HG02623 (cell line): Measurements from ENCODE around the gene TREH.
"Not testable (repeated sequence)": the region's sequence is repeated elsewhere in the genome, so short reads cannot be mapped to it uniquely, and the experiment has no call there.

Source experiments
- ATAC-seq: cut with Tn5 transposase; IDR thresholded peaks from one replicate; pipeline ENCODE4 v1.9.1; 2021; ENCODE audit warnings: moderate library complexity; ENCODE audit not compliant: unreplicated experiment

Gene TREH

GRCh38 chr11:118679483-118679882, at the start of gene TREH:
TREH (minus strand) TSS chr11:118679650; CDS start chr11:118679627, 23 bp downstream.
- ATAC-seq, result no peak

GRCh38 chr11:118728112-118728511, 48.7 kb upstream of the TREH start:
- not testable (repeated sequence) for ATAC-seq

GRCh38 chr11:118727721-118728066, 48.2 kb upstream of the TREH start:
- ATAC-seq, result not testable (repeated sequence)

GRCh38 chr11:118727001-118727720, 47.7 kb upstream of the TREH start:
- ATAC-seq, result not testable (repeated sequence)

GRCh38 chr11:118721478-118722015, 42.1 kb upstream of the TREH start:
- ATAC-seq, result not testable (repeated sequence)

DNA sequence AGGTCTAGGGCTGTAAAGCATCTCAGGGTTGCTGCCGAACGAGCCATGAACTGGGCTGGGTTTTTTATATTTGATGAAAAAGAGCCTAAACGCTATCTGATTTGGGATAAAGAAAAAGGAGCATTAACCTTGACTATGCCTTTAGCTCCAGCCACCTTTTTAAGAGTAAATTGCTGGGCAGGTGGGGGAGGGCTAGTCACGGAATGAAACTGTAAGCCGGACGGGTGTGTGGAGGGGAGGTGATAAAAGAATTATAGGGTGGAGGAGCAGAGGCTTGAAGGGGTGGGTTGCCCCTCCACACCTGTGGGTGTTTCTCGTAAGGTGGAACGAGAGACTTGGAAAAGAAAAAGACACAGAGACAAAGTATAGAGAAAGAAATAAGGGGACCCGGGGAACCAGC, 41.3 kb upstream of the TREH start:
- ATAC-seq, result not testable (repeated sequence)

DNA sequence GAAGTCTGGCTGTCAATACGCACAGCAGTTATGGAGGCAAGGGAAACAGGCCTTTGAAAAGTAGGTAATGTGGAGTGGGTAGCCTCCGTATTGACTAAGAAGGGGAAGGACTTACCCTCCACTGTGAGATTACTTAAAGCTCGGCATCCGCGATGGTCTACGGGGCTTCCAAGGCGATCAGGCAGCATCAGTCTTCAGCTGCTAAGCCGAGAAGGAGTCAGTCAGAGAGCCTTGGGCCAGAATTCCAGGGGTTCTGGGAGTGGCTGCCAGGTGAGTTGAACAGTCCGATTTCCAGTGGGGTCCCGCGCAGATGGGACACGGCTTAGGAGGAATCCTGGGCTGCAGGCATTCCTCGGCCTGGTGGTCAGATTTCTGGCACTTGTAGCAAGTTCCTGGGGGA, 40.6 kb upstream of the TREH start:
- not testable (repeated sequence) for ATAC-seq

GRCh38 chr11:118718562-118718961, 39.1 kb upstream of the TREH start:
- not testable (repeated sequence) for ATAC-seq

DNA sequence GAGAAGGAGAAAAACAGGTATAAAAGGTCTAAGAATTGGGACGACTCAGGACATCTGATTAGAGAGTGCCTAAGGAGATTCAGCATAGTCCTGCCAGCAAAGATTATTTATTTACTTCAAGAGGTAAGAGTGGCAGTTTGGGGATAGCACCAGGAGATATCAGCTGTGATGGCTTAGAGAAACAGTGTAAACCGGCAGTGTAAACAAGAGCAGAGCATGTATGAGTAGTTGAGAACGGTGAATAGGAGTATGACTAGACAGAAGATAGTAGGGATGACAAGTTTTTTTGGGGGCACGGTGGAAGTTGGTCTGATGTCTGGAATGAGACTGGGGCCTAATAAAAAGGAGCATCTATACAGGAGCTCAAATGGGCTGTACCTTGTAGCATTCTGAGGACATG, 38.3 kb upstream of the TREH start:
- ATAC-seq, result not testable (repeated sequence)

GRCh38 chr11:118717221-118717620, 37.8 kb upstream of the TREH start:
- not testable (repeated sequence) for ATAC-seq

DNA sequence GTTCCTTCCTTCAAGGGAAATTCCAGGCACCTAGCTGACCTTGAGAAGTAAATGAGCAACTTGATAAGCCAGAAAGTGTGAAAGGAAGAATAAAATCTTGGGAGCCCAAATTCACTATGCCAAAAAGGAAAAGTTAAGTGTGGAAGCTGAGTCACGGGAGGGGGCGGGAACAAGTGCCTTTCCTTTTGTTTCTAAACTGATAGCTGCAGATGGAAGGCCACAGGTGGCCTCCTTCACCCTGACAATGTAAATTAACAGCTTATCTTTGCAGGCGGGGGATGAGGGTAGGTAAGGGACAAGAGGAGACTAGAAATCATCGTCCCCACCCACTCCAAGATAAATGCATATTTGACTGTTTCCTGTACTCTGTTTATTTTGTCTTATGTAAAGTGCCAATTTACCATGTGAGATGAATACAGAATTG, 36.4 kb upstream of the TREH start:
- ATAC-seq, result no peak

GRCh38 chr11:118715245-118715831, 35.9 kb upstream of the TREH start:
- no peak for ATAC-seq

DNA sequence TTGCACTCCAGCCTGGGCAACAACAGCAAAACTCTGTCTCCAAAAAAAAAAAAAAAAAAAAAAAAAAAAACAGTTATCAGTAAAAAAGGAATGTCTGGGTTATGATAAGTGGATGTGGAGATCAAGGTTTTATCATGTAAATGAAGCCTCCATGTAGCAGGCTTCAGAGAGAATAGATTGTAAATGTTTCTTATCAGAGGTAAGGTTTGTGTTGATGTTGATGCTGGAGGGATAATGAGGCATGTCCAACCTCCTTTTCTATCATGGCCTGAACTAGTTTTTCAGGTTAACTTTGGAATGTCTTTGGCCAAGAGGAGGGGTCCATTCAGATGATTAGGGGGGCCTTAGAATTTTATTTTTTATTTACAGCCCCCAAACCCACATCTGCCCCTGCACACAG, 35.4 kb upstream of the TREH start:
- ATAC-seq, result no peak

DNA sequence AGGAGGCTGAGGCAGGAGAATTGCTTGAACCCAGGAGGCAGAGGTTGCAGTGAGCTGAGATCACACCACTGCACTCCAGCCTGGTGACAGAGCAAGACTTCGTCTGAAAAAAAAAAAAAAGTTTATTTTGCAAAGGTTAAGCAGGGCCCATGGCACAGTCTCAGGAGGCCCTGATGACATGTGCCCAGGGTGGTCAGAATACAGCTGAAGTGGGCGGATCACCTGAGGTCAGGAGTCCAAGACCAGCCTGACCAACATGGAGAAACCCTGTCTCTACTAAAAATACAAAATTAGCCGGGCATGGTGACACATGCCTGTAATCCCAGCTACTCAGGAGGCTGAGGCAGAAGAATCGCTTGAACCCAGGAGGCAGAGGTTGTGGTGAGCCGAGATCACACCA, 35.0 kb upstream of the TREH start:
- ATAC-seq, result not testable (repeated sequence)

GRCh38 chr11:118708296-118708695, 28.8 kb upstream of the TREH start:
- no peak for ATAC-seq

DNA sequence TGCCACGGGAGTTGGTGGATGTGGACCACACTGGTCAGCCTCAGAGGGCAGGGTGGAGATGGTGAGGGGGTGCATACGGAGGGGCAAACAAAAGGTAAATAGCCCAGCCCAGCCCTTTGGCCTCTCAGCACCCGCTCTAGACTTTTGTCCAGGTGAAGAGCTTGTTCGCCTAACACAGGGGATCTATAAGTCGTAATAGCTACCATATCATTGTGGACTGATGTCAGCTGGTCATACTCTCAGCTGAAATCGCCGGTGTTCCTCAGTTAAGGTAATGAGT, 27.0 kb upstream of the TREH start:
- ATAC-seq, result no peak

DNA sequence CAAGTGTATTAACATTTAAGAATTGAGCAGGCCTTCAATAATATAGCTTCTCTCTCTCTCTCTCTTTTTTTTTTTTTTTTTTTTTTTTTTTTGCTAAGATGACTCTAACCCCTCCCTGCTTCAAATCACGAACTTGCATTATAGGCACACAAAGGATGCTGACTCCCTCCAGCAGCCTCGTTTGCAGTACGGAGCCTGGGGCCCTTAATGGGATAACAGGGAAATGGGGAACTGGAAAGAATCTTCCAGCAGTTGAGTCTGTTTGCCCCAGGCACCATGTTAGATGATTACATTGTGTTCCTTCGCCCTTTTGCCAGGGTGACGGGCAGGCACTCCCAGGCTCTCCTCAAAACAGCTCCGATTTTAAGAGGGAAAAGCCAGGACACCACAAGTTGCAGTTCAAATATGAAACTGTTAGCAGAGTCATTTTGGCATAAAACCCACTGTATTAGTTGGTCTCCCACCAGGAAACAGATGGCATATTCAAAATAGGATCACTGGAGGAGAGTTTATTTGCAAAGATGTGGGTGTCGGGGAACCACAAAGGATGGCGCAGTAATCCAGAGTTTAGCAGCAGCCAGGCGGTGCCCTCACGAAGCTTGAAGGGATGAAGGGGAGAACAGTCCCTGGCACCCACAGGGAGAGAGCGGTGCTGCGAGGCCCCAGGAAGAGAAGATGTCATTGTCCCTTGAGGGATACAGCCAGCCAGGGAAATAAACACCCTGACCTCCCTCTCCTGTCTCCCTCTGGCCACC, 26.5 kb upstream of the TREH start:
- no peak for ATAC-seq

- no peak for ATAC-seq
Measured at GRCh38 chr11:118705111-118705741, 25.8 kb upstream of the TREH start.

DNA sequence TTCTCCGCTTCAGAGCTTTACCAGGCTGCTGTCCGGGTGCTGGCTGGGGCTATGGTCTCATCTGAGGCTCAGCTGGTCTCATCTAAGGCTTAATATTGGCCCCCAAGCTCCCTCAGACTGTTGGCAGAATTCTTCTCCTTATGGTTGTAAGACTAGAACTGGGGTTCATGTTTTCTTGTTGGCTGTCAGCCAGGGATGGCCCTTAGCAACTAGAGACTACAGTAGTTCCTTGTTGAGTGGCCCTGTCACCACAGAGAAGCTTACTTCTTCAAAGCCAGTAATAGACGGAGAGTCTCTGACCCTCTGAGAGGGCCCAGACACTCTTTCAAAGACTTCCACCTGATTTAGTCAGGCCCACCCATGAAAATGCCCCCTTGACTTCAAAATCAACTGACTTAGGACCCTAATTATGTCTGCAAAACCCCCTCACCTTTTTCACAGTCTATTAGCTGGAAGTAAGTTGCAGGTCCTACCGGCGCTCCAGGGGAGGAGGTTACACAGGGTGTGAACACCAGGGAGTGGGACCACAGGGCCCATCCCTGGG, 24.2 kb upstream of the TREH start:
- no peak for ATAC-seq

- no peak for ATAC-seq
Measured at GRCh38 chr11:118699506-118700220, 20.2 kb upstream of the TREH start.

DNA sequence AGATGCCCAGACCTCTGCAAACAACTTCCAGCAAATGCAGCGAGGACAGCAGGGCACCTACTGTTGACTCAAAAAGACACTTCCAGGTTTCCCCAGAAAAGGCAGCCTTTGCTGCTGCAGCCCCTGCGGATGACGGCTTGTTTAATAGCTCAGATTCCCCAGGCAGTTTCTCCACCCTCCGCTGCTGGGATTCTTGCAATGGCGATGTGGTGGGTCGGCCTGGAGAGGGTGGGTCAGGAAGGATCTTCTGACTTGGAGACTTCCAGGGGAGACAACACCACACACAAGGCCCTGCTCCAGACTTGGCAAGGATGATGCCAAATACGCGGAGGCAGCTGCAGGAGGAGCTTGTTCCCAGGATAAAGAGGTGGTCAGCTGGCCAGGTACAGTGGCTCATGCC, 17.9 kb upstream of the TREH start:
- ATAC-seq, result no peak
